HL-60 (cell line): ENCODE results near the gene AKAP13.

ENCODE experiments used
- POLR2AphosphoS5 ChIP-seq: IDR thresholded peaks from 2 replicates; pipeline ENCODE4 v1.6.1; 2012; ENCODE audit warnings: low read depth
- TF ChIP-seq, protein P1 (sequence below): IDR thresholded peaks from 2 replicates; pipeline ENCODE4 v1.6.1; 2012; ENCODE audit warnings: low read depth; ENCODE audit not compliant: insufficient replicate concordance

DNA sequence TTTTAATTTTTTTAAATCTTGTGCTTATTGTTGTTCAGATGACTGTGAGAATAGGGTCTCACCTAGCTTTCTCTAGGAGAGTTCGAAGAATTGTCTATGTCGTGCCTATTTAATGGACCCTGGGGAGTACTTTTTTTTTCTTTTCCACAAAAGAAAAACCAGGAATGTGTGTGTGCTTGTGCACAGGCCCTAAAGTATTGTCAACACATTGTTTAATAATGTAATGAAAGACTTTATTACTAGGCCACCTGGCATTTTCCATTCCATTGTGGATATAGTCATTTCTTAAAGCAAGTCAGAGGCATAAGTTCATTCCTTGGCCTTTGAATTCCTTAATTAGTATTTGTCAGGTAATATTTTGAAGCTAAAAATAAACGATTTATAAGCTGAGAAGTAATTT lies 278.4 kb downstream of the AKAP13 start:
- TF ChIP-seq POLR2AphosphoS5: no peak
- TF ChIP-seq, protein P1, sequence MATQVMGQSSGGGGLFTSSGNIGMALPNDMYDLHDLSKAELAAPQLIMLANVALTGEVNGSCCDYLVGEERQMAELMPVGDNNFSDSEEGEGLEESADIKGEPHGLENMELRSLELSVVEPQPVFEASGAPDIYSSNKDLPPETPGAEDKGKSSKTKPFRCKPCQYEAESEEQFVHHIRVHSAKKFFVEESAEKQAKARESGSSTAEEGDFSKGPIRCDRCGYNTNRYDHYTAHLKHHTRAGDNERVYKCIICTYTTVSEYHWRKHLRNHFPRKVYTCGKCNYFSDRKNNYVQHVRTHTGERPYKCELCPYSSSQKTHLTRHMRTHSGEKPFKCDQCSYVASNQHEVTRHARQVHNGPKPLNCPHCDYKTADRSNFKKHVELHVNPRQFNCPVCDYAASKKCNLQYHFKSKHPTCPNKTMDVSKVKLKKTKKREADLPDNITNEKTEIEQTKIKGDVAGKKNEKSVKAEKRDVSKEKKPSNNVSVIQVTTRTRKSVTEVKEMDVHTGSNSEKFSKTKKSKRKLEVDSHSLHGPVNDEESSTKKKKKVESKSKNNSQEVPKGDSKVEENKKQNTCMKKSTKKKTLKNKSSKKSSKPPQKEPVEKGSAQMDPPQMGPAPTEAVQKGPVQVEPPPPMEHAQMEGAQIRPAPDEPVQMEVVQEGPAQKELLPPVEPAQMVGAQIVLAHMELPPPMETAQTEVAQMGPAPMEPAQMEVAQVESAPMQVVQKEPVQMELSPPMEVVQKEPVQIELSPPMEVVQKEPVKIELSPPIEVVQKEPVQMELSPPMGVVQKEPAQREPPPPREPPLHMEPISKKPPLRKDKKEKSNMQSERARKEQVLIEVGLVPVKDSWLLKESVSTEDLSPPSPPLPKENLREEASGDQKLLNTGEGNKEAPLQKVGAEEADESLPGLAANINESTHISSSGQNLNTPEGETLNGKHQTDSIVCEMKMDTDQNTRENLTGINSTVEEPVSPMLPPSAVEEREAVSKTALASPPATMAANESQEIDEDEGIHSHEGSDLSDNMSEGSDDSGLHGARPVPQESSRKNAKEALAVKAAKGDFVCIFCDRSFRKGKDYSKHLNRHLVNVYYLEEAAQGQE: no peak
